Brain microvascular endothelial cell (primary cell): ENCODE measurements around the gene KIAA1586.

Experiments used
- DNase-seq: peaks from one replicate; pipeline ENCODE4 v3.0.0-alpha.2; 2020
- H3K27ac ChIP-seq: fragments of 250-450 bp; sonication (Bioruptor Pico); 2 replicates; pipeline ENCODE4 v1.5.1; 2020; ENCODE audit warnings: mild to moderate bottlenecking, moderate library complexity
- H3K27me3 ChIP-seq: fragments of 250-450 bp; sonication (Bioruptor Pico); replicated peaks from 2 replicates; pipeline ENCODE4 v1.5.1; 2020; ENCODE audit warnings: mild to moderate bottlenecking
- H3K36me3 ChIP-seq: fragments of 250-450 bp; sonication (Bioruptor Pico); replicated peaks from 2 replicates; pipeline ENCODE4 v1.5.1; 2020; ENCODE audit warnings: mild to moderate bottlenecking
- H3K4me3 ChIP-seq: 2 replicates; pipeline ENCODE4 v1.5.1; 2011; ENCODE audit warnings: low read depth, mild to moderate bottlenecking, control low read depth, low read length, moderate library complexity
- in situ Hi-C: cut with HindIII; loops from 2 replicates; pipeline ENCODE4 v1.10.0; 2017; ENCODE audit warnings: low sequenced_read_pairs, low pct_ligation_motif_present
- TF ChIP-seq, protein P1 (sequence below): IDR thresholded peaks from 2 replicates; pipeline ENCODE4 v1.5.1; 2011; ENCODE audit warnings: low read depth, mild to moderate bottlenecking, moderate library complexity, low read length, control low read depth, inconsistent platforms; ENCODE audit errors: missing control alignments

KIAA1586 gene

DNA sequence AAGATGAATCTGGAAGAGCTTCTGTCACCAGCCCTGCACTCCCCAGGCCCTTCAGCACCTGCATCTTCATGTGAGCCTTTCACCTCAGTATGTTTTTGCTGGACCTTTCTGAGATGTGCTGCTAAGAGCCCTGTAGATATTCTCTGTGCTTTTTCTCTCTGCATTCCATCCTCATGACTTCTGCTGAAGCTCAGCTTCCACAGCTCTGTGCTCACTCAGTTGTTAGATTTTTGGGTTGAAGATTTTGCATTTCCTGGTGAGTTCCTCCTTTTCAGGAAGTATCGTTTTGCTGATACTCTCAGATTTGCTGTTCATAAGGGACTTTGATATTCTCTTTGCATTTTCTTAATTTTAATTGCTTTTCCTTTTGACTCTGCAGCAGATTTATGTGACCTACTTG is 18.3 kb downstream of the KIAA1586 start:
- H3K4me3 ChIP-seq, result no peak overlapping the region
- in situ Hi-C loops, result no loop called here
- DNase-seq, result peak; percentile 46
- TF ChIP-seq, protein P1, sequence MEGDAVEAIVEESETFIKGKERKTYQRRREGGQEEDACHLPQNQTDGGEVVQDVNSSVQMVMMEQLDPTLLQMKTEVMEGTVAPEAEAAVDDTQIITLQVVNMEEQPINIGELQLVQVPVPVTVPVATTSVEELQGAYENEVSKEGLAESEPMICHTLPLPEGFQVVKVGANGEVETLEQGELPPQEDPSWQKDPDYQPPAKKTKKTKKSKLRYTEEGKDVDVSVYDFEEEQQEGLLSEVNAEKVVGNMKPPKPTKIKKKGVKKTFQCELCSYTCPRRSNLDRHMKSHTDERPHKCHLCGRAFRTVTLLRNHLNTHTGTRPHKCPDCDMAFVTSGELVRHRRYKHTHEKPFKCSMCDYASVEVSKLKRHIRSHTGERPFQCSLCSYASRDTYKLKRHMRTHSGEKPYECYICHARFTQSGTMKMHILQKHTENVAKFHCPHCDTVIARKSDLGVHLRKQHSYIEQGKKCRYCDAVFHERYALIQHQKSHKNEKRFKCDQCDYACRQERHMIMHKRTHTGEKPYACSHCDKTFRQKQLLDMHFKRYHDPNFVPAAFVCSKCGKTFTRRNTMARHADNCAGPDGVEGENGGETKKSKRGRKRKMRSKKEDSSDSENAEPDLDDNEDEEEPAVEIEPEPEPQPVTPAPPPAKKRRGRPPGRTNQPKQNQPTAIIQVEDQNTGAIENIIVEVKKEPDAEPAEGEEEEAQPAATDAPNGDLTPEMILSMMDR, result no peak
- H3K27me3 ChIP-seq, result no peaks in the 10 kb centered on the region
- no peak overlapping the region for H3K27ac ChIP-seq
- peaks cover 4% of the 10 kb centered on the region for H3K36me3 ChIP-seq

GRCh38 chr6:57068061-57068460 is 21.6 kb downstream of the KIAA1586 start:
- DNase-seq, result peak; percentile 70
- Histone ChIP-seq H3K36me3 (no peaks in the 10 kb centered on the region), H3K4me3 (no peak overlapping the region), H3K27me3 (no peaks in the 10 kb centered on the region), H3K27ac (peak overlapping the region; percentile 41)
- TF ChIP-seq, protein P1, result no peak
- in situ Hi-C loops, result no loop called here

- no peak for DNase-seq
- TF ChIP-seq, protein P1, result no peak
- in situ Hi-C loops, result no loop called here
- no peaks in the 10 kb centered on the region for H3K36me3 ChIP-seq
- no peak overlapping the region for H3K27ac ChIP-seq
- no peaks in the 10 kb centered on the region for H3K27me3 ChIP-seq
- H3K4me3 ChIP-seq, result no peak overlapping the region
These were observed 22.7 kb downstream of the KIAA1586 start for GRCh38 chr6:57069228-57069627.

DNA sequence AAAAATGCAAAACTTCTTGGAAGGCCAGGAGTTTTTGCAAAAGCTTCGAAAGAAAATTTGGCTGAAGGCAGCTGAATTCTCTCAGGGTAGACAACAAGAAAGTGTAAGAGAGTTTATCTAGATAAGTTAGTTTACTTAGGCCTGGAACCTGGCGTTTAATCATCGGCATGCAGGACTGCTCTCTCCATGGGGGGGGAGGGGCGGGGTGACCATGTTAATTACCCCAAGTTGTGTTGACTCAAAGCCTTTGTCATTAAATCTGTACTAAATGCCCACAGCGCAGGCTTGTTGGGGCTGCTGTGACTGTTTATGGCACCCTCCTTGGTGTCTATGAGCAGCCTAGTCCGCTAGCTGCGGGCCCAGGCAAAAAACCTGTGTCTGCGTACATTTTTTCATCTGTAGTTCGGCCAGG is 23.4 kb downstream of the KIAA1586 start:
- Histone ChIP-seq H3K4me3 (no peak overlapping the region), H3K36me3 (no peaks in the 10 kb centered on the region), H3K27ac (no peak overlapping the region), H3K27me3 (no peaks in the 10 kb centered on the region)
- no peak for DNase-seq
- in situ Hi-C loops, result no loop called here
- TF ChIP-seq, protein P1, result no peak

DNA sequence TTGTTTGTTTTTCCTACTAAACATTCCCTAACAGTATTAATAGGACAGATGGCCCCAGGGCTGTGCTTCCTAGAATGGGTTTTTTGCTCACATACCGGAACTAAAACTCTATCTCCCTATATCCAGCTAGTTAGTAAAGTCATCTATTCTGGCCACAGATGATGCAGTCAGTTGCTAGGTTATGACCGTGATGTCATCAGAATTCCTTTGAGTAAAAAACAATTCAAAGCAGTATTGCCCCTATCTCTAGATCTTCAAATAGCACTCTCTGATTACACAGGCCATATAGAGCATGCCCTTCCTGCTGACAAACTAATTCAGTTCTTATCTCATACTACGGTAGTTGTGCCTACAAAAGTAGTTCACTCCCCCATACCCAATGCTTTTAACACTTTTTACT is 25.6 kb downstream of the KIAA1586 start:
- H3K36me3 ChIP-seq, result no peaks in the 10 kb centered on the region
- DNase-seq, result no peak
- in situ Hi-C loops, result no loop called here
- no peak overlapping the region for H3K27ac ChIP-seq
- no peaks in the 10 kb centered on the region for H3K27me3 ChIP-seq
- H3K4me3 ChIP-seq, result no peak overlapping the region
- TF ChIP-seq, protein P1, result no peak

DNA sequence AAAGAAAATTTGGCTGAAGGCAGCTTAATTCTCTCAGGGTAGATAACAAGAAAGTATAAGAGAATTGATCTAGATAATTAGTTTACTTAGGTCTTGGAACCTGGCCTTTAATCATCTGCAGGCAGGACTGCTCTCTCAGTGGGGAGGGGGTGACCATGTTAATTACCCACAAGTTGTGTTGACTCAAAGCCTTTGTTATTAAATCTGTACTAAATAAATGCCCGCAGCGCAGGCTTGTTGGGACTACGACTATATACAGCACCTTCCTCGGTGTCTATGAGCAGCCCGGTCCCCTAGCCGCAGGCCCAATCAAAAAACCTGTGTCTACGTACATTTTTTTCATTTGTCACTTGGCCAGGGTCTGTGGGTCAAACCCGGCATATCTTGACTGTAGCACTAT is 27.9 kb downstream of the KIAA1586 start:
- Histone ChIP-seq H3K36me3 (no peaks in the 10 kb centered on the region), H3K27me3 (no peaks in the 10 kb centered on the region), H3K4me3 (no peak overlapping the region), H3K27ac (no peak overlapping the region)
- DNase-seq, result no peak
- TF ChIP-seq, protein P1, result no peak
- in situ Hi-C loops, result no loop called here
